ENCODE results near the gene PLCB2. TPM values are rescaled to one million over a fixed set of nuclear protein-coding genes. Genes with fewer than 3 reads are reported as not detected.

PLCB2 gene
- total RNA-seq, 2 donors from 2014 or later, result 4.4 to 5.3 TPM

GRCh38 chr15:40250771-40251483 is 56.8 kb downstream of the PLCB2 start:
- WGBS, 2 experiments (ENCODE audit: insufficient coverage in 1 of 2, insufficient read length in 1 of 2), result 89 to 93% methylated on average over 7 to 13 of the region's 13 CpGs
- Histone ChIP-seq H3K9me3 (ENCODE audit: control insufficient read depth, low read length) (no peaks in the 10 kb centered on the region), H3K36me3 (ENCODE audit: control insufficient read depth, insufficient read depth, low read length) (no peaks in the 10 kb centered on the region), H3K27me3 (ENCODE audit: control insufficient read depth, insufficient read depth, low read length, poor library complexity, severe bottlenecking) (peaks cover 67% of the 10 kb centered on the region), H3K9ac (ENCODE audit: extremely low read depth, low read length, poor library complexity, severe bottlenecking) (no peak overlapping the region), H3K4me1 (ENCODE audit: control insufficient read depth, insufficient read depth, low read length) (no peaks in the 10 kb centered on the region), H3K4me3 (ENCODE audit: low read length) (no peak overlapping the region), H3K27ac (ENCODE audit: low read depth, low read length) (no peak overlapping the region)
- peaks cover 8% of the 10 kb centered on the region for H3K4me1 Mint-ChIP-seq
- no peak for TF ChIP-seq CTCF (conservative IDR thresholded peaks at IDR 0.05)
- no peak overlapping the region for H3K4me3 Mint-ChIP-seq
- DNase-seq, result no peak
- H3K36me3 Mint-ChIP-seq (ENCODE audit: low read depth), result no peaks in the 10 kb centered on the region
- H3K9me3 Mint-ChIP-seq, result no peaks in the 10 kb centered on the region
- H3K27ac Mint-ChIP-seq, result no peak overlapping the region
- peaks cover 51% of the 10 kb centered on the region for H3K27me3 Mint-ChIP-seq (ENCODE audit: insufficient read depth)

- Histone ChIP-seq H3K36me3 (ENCODE audit: control insufficient read depth, insufficient read depth, low read length) (no peaks in the 10 kb centered on the region), H3K27ac (ENCODE audit: low read depth, low read length) (no peak overlapping the region), H3K9ac (ENCODE audit: extremely low read depth, low read length, poor library complexity, severe bottlenecking) (no peak overlapping the region), H3K4me3 (ENCODE audit: low read length) (no peak overlapping the region), H3K4me1 (ENCODE audit: control insufficient read depth, insufficient read depth, low read length) (no peaks in the 10 kb centered on the region), H3K27me3 (ENCODE audit: control insufficient read depth, insufficient read depth, low read length, poor library complexity, severe bottlenecking) (peaks cover 64% of the 10 kb centered on the region), H3K9me3 (ENCODE audit: control insufficient read depth, low read length) (no peaks in the 10 kb centered on the region)
- H3K27ac Mint-ChIP-seq, result no peak overlapping the region
- no peak for DNase-seq
- no peaks in the 10 kb centered on the region for H3K36me3 Mint-ChIP-seq (ENCODE audit: low read depth)
- no peak overlapping the region for H3K4me3 Mint-ChIP-seq
- no peak for TF ChIP-seq CTCF (conservative IDR thresholded peaks at IDR 0.05)
- 92 to 98% methylated on average over 7 to 8 of the region's 8 CpGs for WGBS, 2 experiments (ENCODE audit: insufficient coverage in 1 of 2, insufficient read length in 1 of 2)
- H3K9me3 Mint-ChIP-seq, result no peaks in the 10 kb centered on the region
- H3K27me3 Mint-ChIP-seq (ENCODE audit: insufficient read depth), result peaks cover 51% of the 10 kb centered on the region
- H3K4me1 Mint-ChIP-seq, result peaks cover 8% of the 10 kb centered on the region
Observed at GRCh38 chr15:40250304-40250656, 57.5 kb downstream of the PLCB2 start.

- peaks cover 50% of the 10 kb centered on the region for H3K27me3 Mint-ChIP-seq (ENCODE audit: insufficient read depth)
- H3K4me3 Mint-ChIP-seq, result no peak overlapping the region
- no peak for TF ChIP-seq CTCF (conservative IDR thresholded peaks at IDR 0.05)
- Histone ChIP-seq H3K9ac (ENCODE audit: extremely low read depth, low read length, poor library complexity, severe bottlenecking) (no peak overlapping the region), H3K4me3 (ENCODE audit: low read length) (no peak overlapping the region), H3K4me1 (ENCODE audit: control insufficient read depth, insufficient read depth, low read length) (no peaks in the 10 kb centered on the region), H3K36me3 (ENCODE audit: control insufficient read depth, insufficient read depth, low read length) (no peaks in the 10 kb centered on the region), H3K27ac (ENCODE audit: low read depth, low read length) (no peak overlapping the region), H3K27me3 (ENCODE audit: control insufficient read depth, insufficient read depth, low read length, poor library complexity, severe bottlenecking) (peaks cover 58% of the 10 kb centered on the region), H3K9me3 (ENCODE audit: control insufficient read depth, low read length) (no peaks in the 10 kb centered on the region)
- WGBS, 2 experiments (ENCODE audit: insufficient coverage in 1 of 2, insufficient read length in 1 of 2), result 83 to 98% methylated on average over 6 to 11 of the region's 11 CpGs
- H3K36me3 Mint-ChIP-seq (ENCODE audit: low read depth), result no peaks in the 10 kb centered on the region
- DNase-seq, result no peak
- H3K27ac Mint-ChIP-seq, result no peak overlapping the region
- no peaks in the 10 kb centered on the region for H3K9me3 Mint-ChIP-seq
- H3K4me1 Mint-ChIP-seq, result peaks cover 8% of the 10 kb centered on the region
Observed at GRCh38 chr15:40249477-40250303, 58.0 kb downstream of the PLCB2 start.
